K562 (cell line): ENCODE data around the gene SCN4B.

Experiments used
- EZH2 ChIP-seq: IDR thresholded peaks from 2 replicates; pipeline ENCODE4 v1.6.1; 2012; ENCODE audit warnings: low read depth, mild to moderate bottlenecking, inconsistent platforms, low read length, borderline replicate concordance
- GATA2 ChIP-seq: sonication (generic); formaldehyde crosslinking; IDR thresholded peaks from 2 replicates; pipeline ENCODE4 v1.4.0; 2020; ENCODE audit warnings: mild to moderate bottlenecking, missing genetic modification reagents
- KDM1A ChIP-seq, 2 experiments: fragments of 450-650 bp; IDR thresholded peaks; 2 replicates each; pipeline ENCODE4 v1.6.1; 2016; ENCODE audit warnings: mild to moderate bottlenecking in 2 of 2
- PHF21A ChIP-seq: fragments of 450-650 bp; IDR thresholded peaks from 2 replicates; pipeline ENCODE4 v1.6.1; 2017; ENCODE audit warnings: low read depth, borderline replicate concordance
- TCF7 ChIP-seq: sonication (generic); IDR thresholded peaks from 2 replicates; pipeline ENCODE4 v1.6.1; 2016; ENCODE audit warnings: antibody characterized with exemption, borderline replicate concordance
- ZBTB17 ChIP-seq: fragments of 450-650 bp; formaldehyde crosslinking; IDR thresholded peaks from 2 replicates; pipeline ENCODE4 v1.4.0; 2020; ENCODE audit warnings: mild to moderate bottlenecking
- TF ChIP-seq, protein P1 (sequence below): fragments of 450-650 bp; IDR thresholded peaks from 2 replicates; pipeline ENCODE4 v1.6.1; 2016; ENCODE audit warnings: low read depth
- TF ChIP-seq, protein P2 (sequence below), 3 experiments: fragments of 200-800 bp in 1 of 3; sonication (Bioruptor generic) in 1 of 3; sonication (generic) in 1 of 3; formaldehyde crosslinking in 1 of 3; IDR thresholded peaks; 2 replicates each; pipeline versions ENCODE4 v1.6.1 to v1.8.0; 2016 to 2022; ENCODE audit warnings: mild to moderate bottlenecking in 2 of 3, missing compliant biosample characterization in 2 of 3, missing genetic modification characterization in 2 of 3, missing genetic modification reagents in 1 of 3

DNA sequence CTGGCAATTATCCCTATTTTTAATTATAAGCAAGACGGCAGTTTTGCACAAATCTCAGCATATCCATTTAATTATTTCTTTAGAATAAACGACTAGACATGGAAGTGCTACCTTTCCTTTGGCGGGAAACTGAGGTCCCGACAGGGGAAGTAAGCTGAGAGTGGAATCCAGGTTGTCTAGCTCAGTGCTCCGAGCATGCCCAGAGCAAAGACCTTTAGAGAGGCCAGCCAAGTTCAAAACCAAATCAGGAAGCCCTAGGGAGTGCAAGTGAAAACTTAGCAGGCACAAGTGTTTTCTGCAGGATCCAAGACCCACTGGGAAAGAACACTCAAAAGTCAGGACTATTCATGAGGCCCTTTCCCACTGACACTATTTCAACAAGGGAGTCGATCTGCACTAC, 46.5 kb upstream of the SCN4B start:
- TF ChIP-seq, protein P1, sequence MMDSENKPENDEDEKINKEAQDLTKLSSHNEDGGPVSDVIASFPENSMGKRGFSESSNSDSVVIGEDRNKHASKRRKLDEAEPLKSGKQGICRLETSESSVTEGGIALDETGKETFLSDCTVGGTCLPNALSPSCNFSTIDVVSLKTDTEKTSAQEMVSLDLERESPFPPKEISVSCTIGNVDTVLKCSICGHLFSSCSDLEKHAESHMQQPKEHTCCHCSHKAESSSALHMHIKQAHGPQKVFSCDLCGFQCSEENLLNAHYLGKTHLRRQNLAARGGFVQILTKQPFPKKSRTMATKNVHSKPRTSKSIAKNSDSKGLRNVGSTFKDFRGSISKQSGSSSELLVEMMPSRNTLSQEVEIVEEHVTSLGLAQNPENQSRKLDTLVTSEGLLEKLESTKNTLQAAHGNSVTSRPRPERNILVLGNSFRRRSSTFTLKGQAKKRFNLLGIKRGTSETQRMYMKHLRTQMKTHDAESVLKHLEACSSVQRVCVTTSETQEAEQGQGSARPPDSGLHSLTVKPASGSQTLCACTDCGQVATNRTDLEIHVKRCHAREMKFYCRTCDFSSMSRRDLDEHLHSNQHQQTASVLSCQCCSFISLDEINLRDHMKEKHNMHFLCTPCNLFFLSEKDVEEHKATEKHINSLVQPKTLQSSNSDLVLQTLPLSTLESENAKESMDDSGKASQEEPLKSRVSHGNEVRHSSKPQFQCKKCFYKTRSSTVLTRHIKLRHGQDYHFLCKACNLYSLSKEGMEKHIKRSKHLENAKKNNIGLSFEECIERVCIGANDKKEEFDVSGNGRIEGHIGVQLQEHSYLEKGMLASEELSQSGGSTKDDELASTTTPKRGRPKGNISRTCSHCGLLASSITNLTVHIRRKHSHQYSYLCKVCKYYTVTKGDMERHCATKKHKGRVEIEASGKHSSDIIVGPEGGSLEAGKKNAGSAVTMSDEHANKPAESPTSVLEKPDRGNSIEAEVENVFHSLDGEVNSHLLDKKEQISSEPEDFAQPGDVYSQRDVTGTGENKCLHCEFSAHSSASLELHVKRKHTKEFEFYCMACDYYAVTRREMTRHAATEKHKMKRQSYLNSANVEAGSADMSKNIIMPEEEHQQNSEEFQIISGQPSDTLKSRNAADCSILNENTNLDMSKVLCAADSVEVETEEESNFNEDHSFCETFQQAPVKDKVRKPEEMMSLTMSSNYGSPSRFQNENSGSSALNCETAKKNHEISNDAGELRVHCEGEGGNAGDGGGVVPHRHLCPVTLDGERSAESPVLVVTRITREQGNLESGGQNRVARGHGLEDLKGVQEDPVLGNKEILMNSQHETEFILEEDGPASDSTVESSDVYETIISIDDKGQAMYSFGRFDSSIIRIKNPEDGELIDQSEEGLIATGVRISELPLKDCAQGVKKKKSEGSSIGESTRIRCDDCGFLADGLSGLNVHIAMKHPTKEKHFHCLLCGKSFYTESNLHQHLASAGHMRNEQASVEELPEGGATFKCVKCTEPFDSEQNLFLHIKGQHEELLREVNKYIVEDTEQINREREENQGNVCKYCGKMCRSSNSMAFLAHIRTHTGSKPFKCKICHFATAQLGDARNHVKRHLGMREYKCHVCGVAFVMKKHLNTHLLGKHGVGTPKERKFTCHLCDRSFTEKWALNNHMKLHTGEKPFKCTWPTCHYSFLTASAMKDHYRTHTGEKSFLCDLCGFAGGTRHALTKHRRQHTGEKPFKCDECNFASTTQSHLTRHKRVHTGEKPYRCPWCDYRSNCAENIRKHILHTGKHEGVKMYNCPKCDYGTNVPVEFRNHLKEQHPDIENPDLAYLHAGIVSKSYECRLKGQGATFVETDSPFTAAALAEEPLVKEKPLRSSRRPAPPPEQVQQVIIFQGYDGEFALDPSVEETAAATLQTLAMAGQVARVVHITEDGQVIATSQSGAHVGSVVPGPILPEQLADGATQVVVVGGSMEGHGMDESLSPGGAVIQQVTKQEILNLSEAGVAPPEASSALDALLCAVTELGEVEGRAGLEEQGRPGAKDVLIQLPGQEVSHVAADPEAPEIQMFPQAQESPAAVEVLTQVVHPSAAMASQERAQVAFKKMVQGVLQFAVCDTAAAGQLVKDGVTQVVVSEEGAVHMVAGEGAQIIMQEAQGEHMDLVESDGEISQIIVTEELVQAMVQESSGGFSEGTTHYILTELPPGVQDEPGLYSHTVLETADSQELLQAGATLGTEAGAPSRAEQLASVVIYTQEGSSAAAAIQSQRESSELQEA, result no peak
- TF ChIP-seq, protein P2, sequence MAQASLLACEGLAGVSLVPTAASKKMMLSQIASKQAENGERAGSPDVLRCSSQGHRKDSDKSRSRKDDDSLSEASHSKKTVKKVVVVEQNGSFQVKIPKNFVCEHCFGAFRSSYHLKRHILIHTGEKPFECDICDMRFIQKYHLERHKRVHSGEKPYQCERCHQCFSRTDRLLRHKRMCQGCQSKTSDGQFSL (CRISPR knock-in tag; IDR thresholded peaks at IDR 0.05), result no peak
- TF ChIP-seq, protein P2 (tag; IDR thresholded peaks at IDR 0.05), result no peak
- TF ChIP-seq EZH2, result no peak
- no peak for TF ChIP-seq GATA2 (CRISPR knock-in tag)
- TF ChIP-seq PHF21A, result no peak
- TF ChIP-seq ZBTB17, result no peak
- no peak for TF ChIP-seq TCF7
- no peak for TF ChIP-seq KDM1A (IDR thresholded peaks at IDR 0.05)
